ENCODE results near the gene SMPD4. TPM values are rescaled to one million over a fixed set of nuclear protein-coding genes. Genes with fewer than 3 reads are reported as not detected.
"Not testable (repeated sequence)": the region's sequence is repeated elsewhere in the genome, so short reads cannot be mapped to it uniquely, and the experiment has no call there.

SMPD4 gene
- total and polyA plus RNA-seq, 2 experiments from 2014 or later: 23.8 to 37.1 TPM

DNA sequence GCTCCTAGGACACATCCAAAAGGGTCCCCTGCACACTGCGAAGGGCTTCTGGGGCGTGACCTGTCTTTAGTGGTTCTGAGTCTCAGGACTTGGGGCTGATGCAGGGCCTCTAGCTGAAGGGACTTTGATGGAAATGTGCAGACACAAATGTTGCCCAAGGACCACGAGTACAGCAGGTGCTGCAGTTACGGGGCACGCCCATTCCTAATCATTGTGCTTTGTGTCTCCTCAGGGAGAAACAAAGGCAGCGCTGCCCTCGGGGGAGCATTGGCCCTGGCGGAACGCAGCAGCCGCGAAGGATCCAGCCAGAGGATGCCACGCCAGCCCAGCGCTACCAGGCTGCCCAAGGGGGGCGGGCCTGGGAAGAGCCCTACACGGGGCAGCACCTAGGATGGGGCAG is 8.8 kb upstream of the SMPD4 start:
- WGBS, 2 experiments (ENCODE audit: low coverage in 1 of 2, low lambda C conversion rate in 2 of 2, missing lambda C conversion rate in 2 of 2): 91 to 94% methylated on average over 15 of the region's 15 CpGs
- in situ Hi-C loops (cut with MboI): no loop called here

DNA sequence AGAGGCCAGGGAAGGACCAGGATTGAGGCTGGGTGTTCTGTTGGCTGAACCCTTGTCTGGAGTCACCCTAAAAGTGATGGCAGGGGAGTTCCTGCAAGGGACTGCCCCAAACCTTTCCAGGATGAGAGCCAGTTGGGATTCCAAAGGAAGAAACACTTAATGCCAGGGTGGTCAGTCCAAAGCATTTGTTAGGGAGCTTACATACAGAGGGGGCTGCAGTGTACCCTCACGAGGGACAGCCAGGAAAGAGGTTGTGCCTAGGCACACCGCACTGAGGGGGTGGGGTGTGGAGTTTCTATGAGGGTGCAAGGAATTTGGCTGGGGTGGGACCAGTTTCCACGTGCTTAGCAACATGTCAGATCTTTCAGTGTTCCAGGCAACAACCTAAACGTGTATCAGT is 7.6 kb upstream of the SMPD4 start:
- not testable (repeated sequence) for H3K27me3 ChIP-seq (replicated peaks; ENCODE audit: insufficient read depth); H3K9me3 ChIP-seq (ENCODE audit: low read depth); H2AFZ ChIP-seq; H3K36me3 ChIP-seq (ENCODE audit: low read depth); H3K27ac ChIP-seq; H3K4me3 ChIP-seq; H3K9me2 ChIP-seq (ENCODE audit: insufficient read depth); DNase-seq; H3K9ac ChIP-seq; H3F3A ChIP-seq (ENCODE audit: insufficient read depth); H3K4me1 ChIP-seq (ENCODE audit: insufficient read depth); H3K4me2 ChIP-seq (ENCODE audit: unreplicated experiment); H4K20me1 ChIP-seq (ENCODE audit: insufficient read depth)
- in situ Hi-C loops (cut with MboI): loop anchor here (10.0 kb wide), 1 partner anchor 146 kb away; no protein-coding TSS in a partner anchor
- WGBS, 2 experiments (ENCODE audit: low coverage in 1 of 2, low lambda C conversion rate in 2 of 2, missing lambda C conversion rate in 2 of 2): 73 to 74% methylated on average over 4 of the region's 4 CpGs
- H3K79me2 ChIP-seq (ENCODE audit: insufficient read depth): peaks cover 27% of the 10 kb centered on the region

More for the DNA sequence above, 8.8 kb upstream of the SMPD4 start:
- Histone ChIP-seq H3K4me3 (no peak overlapping the region), H3F3A (ENCODE audit: insufficient read depth) (no peaks in the 10 kb centered on the region), H3K9ac (no peak overlapping the region), H3K27ac (no peak overlapping the region), H3K36me3 (ENCODE audit: low read depth) (no peaks in the 10 kb centered on the region), H3K4me1 (ENCODE audit: insufficient read depth) (no peaks in the 10 kb centered on the region), H2AFZ (no peak overlapping the region), H3K79me2 (ENCODE audit: insufficient read depth) (peaks cover 14% of the 10 kb centered on the region), H3K9me3 (ENCODE audit: low read depth) (no peaks in the 10 kb centered on the region), H3K9me2 (ENCODE audit: insufficient read depth) (no peaks in the 10 kb centered on the region), H3K27me3 (replicated peaks; ENCODE audit: insufficient read depth) (no peaks in the 10 kb centered on the region), H3K4me2 (ENCODE audit: unreplicated experiment) (no peak overlapping the region), H4K20me1 (ENCODE audit: insufficient read depth) (no peaks in the 10 kb centered on the region)
- no peak for DNase-seq
- TF ChIP-seq EZH2 (IDR thresholded peaks at IDR 0.05; ENCODE audit: insufficient read depth, poor library complexity, severe bottlenecking) (no peak), EZH2phosphoT487 (IDR thresholded peaks at IDR 0.05; ENCODE audit: insufficient read depth, low read depth) (no peak)

DNA sequence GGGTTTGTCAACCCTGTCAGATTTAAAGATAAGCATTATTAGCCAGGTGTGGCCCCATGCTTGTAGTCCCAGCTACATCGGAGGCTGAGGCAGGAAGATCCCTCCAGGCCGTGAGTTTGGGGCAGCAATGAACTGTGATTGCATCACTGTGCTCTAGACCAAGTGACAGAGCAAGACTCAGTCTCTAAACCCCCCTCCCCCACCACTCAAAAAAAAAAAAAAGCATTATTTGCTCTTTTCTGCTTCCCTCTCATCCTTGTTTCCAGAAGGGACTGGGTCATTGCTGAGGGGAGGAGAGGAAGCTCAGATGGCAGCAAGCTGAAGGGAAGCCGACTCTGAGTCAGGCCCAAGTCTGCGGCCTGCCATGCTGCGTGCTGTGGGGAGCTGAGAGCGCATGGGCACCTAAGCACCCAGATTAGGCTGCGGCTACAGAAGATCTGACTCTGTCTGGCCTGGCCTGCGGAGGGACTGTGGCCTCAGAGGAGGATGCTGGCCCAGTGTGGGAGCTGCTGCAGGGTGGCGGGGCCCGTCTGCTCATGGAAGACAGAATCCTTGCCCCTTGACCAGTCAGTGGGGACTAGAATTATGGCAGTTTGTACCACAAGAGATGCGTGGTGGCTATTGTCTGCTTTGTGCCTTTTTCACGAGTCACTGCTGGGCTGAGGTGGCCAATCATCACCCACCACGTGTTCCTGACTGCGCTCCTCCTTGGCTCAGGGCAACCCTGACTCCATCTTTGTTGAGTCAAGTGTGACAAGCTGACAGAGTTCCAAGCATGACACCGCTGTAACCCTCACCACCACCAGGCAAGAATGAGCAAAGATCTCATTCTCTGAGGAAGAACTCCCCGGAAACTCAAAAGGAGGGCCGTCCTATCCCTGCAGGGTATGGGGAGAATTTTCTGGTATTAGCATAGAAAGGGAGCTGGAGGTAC is 6.7 kb upstream of the SMPD4 start:
- not testable (repeated sequence) for H3K36me3 ChIP-seq (ENCODE audit: low read depth); H3K4me2 ChIP-seq (ENCODE audit: unreplicated experiment); H3F3A ChIP-seq (ENCODE audit: insufficient read depth); H3K27me3 ChIP-seq (replicated peaks; ENCODE audit: insufficient read depth); DNase-seq; H3K9me3 ChIP-seq (ENCODE audit: low read depth); H3K9me2 ChIP-seq (ENCODE audit: insufficient read depth); H3K4me3 ChIP-seq; H2AFZ ChIP-seq; H3K9ac ChIP-seq; H3K27ac ChIP-seq; H4K20me1 ChIP-seq (ENCODE audit: insufficient read depth); H3K4me1 ChIP-seq (ENCODE audit: insufficient read depth)
- H3K79me2 ChIP-seq (ENCODE audit: insufficient read depth): peaks cover 35% of the 10 kb centered on the region
- in situ Hi-C loops (cut with MboI): loop anchor here (10.0 kb wide), 1 partner anchor 147 kb away; no protein-coding TSS in a partner anchor
- 89 to 93% methylated on average over 17 of the region's 17 CpGs for WGBS, 2 experiments (ENCODE audit: low coverage in 1 of 2, low lambda C conversion rate in 2 of 2, missing lambda C conversion rate in 2 of 2)

DNA sequence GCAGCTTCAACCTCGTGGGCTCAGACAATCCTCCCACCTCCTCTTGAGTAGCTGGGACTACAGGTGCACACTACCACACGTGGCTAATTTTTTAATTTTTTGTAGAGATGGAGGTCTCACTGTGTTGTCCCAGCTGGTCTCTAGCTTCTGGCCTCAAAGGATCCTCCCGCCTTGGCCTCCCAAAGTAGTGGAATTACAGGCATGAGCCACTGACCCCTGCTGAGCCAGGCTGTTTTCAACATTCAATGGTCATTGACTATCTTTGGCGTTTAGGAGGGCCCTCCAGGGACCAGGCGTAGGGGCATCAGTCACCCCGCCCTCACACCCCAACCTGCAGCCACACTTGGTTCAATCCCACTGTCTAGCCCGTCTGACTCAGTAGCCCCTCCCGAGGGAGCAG is 5.9 kb upstream of the SMPD4 start:
- no peaks in the 10 kb centered on the region for H3K27me3 ChIP-seq (replicated peaks; ENCODE audit: insufficient read depth)
- no peak overlapping the region for H3K4me3 ChIP-seq
- no peak for DNase-seq
- no peaks in the 10 kb centered on the region for H3F3A ChIP-seq (ENCODE audit: insufficient read depth)
- no peak overlapping the region for H2AFZ ChIP-seq
- no peaks in the 10 kb centered on the region for H3K9me2 ChIP-seq (ENCODE audit: insufficient read depth)
- H3K9me3 ChIP-seq (ENCODE audit: low read depth): no peaks in the 10 kb centered on the region
- no peaks in the 10 kb centered on the region for H3K36me3 ChIP-seq (ENCODE audit: low read depth)
- in situ Hi-C loops (cut with MboI): loop anchor here (10.0 kb wide), 1 partner anchor 148 kb away; no protein-coding TSS in a partner anchor
- H3K4me1 ChIP-seq (ENCODE audit: insufficient read depth): 0 out of 2 replicates have a peak, but pooled peaks cover 3% of the 10 kb centered on the region
- H3K79me2 ChIP-seq (ENCODE audit: insufficient read depth): peaks cover 41% of the 10 kb centered on the region
- no peak overlapping the region for H3K27ac ChIP-seq
- no peaks in the 10 kb centered on the region for H4K20me1 ChIP-seq (ENCODE audit: insufficient read depth)
- TF ChIP-seq EZH2 (IDR thresholded peaks at IDR 0.05; ENCODE audit: insufficient read depth, poor library complexity, severe bottlenecking) (no peak), EZH2phosphoT487 (IDR thresholded peaks at IDR 0.05; ENCODE audit: insufficient read depth, low read depth) (no peak)
- H3K9ac ChIP-seq: no peak overlapping the region
- 56 to 70% methylated on average over 5 to 7 of the region's 8 CpGs for WGBS, 2 experiments (ENCODE audit: low coverage in 1 of 2, low lambda C conversion rate in 2 of 2, missing lambda C conversion rate in 2 of 2)
- H3K4me2 ChIP-seq (ENCODE audit: unreplicated experiment): no peak overlapping the region
